IPS DF 6.9 (cell line): ENCODE data around the gene USH2A.

ENCODE experiments used
- DNase-seq: peaks from one replicate; pipeline ENCODE4 v3.0.0-alpha.2; 2013; ENCODE audit warnings: low read depth, low spot score
- H3K27ac ChIP-seq: one replicate; pipeline ENCODE4 v1.5.1; 2013; ENCODE audit warnings: low read length, control low read depth
- H3K27me3 ChIP-seq: 2 replicates; pipeline ENCODE4 v1.6.1; 2013; ENCODE audit warnings: mild to moderate bottlenecking, low read length; ENCODE audit not compliant: control insufficient read depth, insufficient read depth
- H3K36me3 ChIP-seq: 2 replicates; pipeline ENCODE4 v1.6.1; 2013; ENCODE audit warnings: low read length; ENCODE audit not compliant: control insufficient read depth, insufficient read depth
- H3K4me1 ChIP-seq: 2 replicates; pipeline ENCODE4 v1.6.1; 2013; ENCODE audit warnings: low read length; ENCODE audit not compliant: control insufficient read depth, insufficient read depth
- H3K4me3 ChIP-seq: 2 replicates; pipeline ENCODE4 v1.5.1; 2013; ENCODE audit warnings: mild to moderate bottlenecking, low read length
- H3K9me3 ChIP-seq: 2 replicates; pipeline ENCODE4 v1.6.1; 2013; ENCODE audit warnings: low read length, inconsistent platforms; ENCODE audit not compliant: control insufficient read depth, insufficient read depth
- WGBS: extraction: QIAGEN DNeasy Blood & Tissue Kit; methylation state at CpG from one replicate; pipeline ENCODE4 v1.1.7; 2013; ENCODE audit warnings: mixed read lengths, missing lambda C conversion rate; ENCODE audit not compliant: insufficient read length, insufficient coverage; 5-methylcytosine and 5-hydroxymethylcytosine counted together

USH2A gene

GRCh38 chr1:215889871-215890270 lies 533.4 kb downstream of the USH2A start:
- Histone ChIP-seq H3K4me3 (no peak overlapping the region), H3K27ac (no peak overlapping the region), H3K36me3 (no peaks in the 10 kb centered on the region), H3K4me1 (no peaks in the 10 kb centered on the region), H3K27me3 (no peaks in the 10 kb centered on the region), H3K9me3 (no peaks in the 10 kb centered on the region)
- no CpG with 5 or more reads among the region's 3 CpGs for WGBS
- no peak for DNase-seq

GRCh38 chr1:215888159-215888558 lies 535.1 kb downstream of the USH2A start:
- Histone ChIP-seq H3K9me3 (no peaks in the 10 kb centered on the region), H3K27ac (no peak overlapping the region), H3K4me3 (no peak overlapping the region), H3K36me3 (no peaks in the 10 kb centered on the region), H3K4me1 (no peaks in the 10 kb centered on the region), H3K27me3 (no peaks in the 10 kb centered on the region)
- no peak for DNase-seq
- no CpG with 5 or more reads among the region's 6 CpGs for WGBS

- Histone ChIP-seq H3K36me3 (no peaks in the 10 kb centered on the region), H3K27me3 (no peaks in the 10 kb centered on the region), H3K27ac (no peak overlapping the region), H3K4me3 (no peak overlapping the region), H3K9me3 (no peaks in the 10 kb centered on the region), H3K4me1 (no peaks in the 10 kb centered on the region)
- WGBS = no CpG with 5 or more reads among the region's 2 CpGs
- no peak for DNase-seq
Observed at GRCh38 chr1:215887627-215888026, 535.6 kb downstream of the USH2A start.

GRCh38 chr1:215883004-215883403 lies 540.2 kb downstream of the USH2A start:
- no peak for DNase-seq
- H3K27me3 ChIP-seq = no peaks in the 10 kb centered on the region
- no peaks in the 10 kb centered on the region for H3K9me3 ChIP-seq
- WGBS = no CpG with 5 or more reads among the region's 3 CpGs
- no peak overlapping the region for H3K4me3 ChIP-seq
- no peak overlapping the region for H3K27ac ChIP-seq
- H3K4me1 ChIP-seq = no peaks in the 10 kb centered on the region
- no peaks in the 10 kb centered on the region for H3K36me3 ChIP-seq

GRCh38 chr1:215878843-215879242 lies 544.4 kb downstream of the USH2A start:
- Histone ChIP-seq H3K4me1 (no peaks in the 10 kb centered on the region), H3K9me3 (no peaks in the 10 kb centered on the region), H3K4me3 (no peak overlapping the region), H3K27ac (no peak overlapping the region), H3K36me3 (no peaks in the 10 kb centered on the region; the same call in 1 of the 2 replicates), H3K27me3 (no peaks in the 10 kb centered on the region)
- no CpG with 5 or more reads among the region's 5 CpGs for WGBS
- no peak for DNase-seq

GRCh38 chr1:215878128-215878527 lies 545.1 kb downstream of the USH2A start:
- H3K36me3 ChIP-seq = no peaks in the 10 kb centered on the region; the same call in 1 of the 2 replicates
- H3K27ac ChIP-seq = no peak overlapping the region
- no peaks in the 10 kb centered on the region for H3K27me3 ChIP-seq
- no peaks in the 10 kb centered on the region for H3K9me3 ChIP-seq
- no peaks in the 10 kb centered on the region for H3K4me1 ChIP-seq
- no peak for DNase-seq
- 100% methylated on average over 1 of the region's 5 CpGs for WGBS
- H3K4me3 ChIP-seq = no peak overlapping the region

GRCh38 chr1:215877452-215877951 lies 545.7 kb downstream of the USH2A start:
- Histone ChIP-seq H3K36me3 (no peaks in the 10 kb centered on the region; the same call in 1 of the 2 replicates), H3K4me3 (no peak overlapping the region), H3K27me3 (no peaks in the 10 kb centered on the region), H3K9me3 (no peaks in the 10 kb centered on the region), H3K27ac (no peak overlapping the region), H3K4me1 (no peaks in the 10 kb centered on the region)
- no CpG with 5 or more reads among the region's 5 CpGs for WGBS
- DNase-seq = no peak

GRCh38 chr1:215875712-215876111 lies 547.5 kb downstream of the USH2A start:
- no peaks in the 10 kb centered on the region; the same call in 1 of the 2 replicates for H3K36me3 ChIP-seq
- no peaks in the 10 kb centered on the region for H3K9me3 ChIP-seq
- H3K4me3 ChIP-seq = no peak overlapping the region
- DNase-seq = no peak
- no peaks in the 10 kb centered on the region for H3K27me3 ChIP-seq
- H3K4me1 ChIP-seq = no peaks in the 10 kb centered on the region
- H3K27ac ChIP-seq = no peak overlapping the region
- WGBS = no CpG with 5 or more reads among the region's 1 CpG

GRCh38 chr1:215875236-215875635 lies 548.0 kb downstream of the USH2A start:
- Histone ChIP-seq H3K9me3 (no peaks in the 10 kb centered on the region), H3K36me3 (no peaks in the 10 kb centered on the region; the same call in 1 of the 2 replicates), H3K27ac (no peak overlapping the region), H3K27me3 (no peaks in the 10 kb centered on the region), H3K4me3 (no peak overlapping the region), H3K4me1 (no peaks in the 10 kb centered on the region)
- DNase-seq = no peak
- no CpG with 5 or more reads among the region's 3 CpGs for WGBS

- no CpG with 5 or more reads among the region's 3 CpGs for WGBS
- Histone ChIP-seq H3K9me3 (no peaks in the 10 kb centered on the region), H3K27me3 (no peaks in the 10 kb centered on the region)
Observed at GRCh38 chr1:215872658-215873057, 550.6 kb downstream of the USH2A start.

GRCh38 chr1:215868500-215868899 lies 554.7 kb downstream of the USH2A start:
- Histone ChIP-seq H3K27me3 (no peaks in the 10 kb centered on the region), H3K36me3 (no peaks in the 10 kb centered on the region), H3K27ac (no peak overlapping the region), H3K4me1 (no peaks in the 10 kb centered on the region), H3K9me3 (no peaks in the 10 kb centered on the region), H3K4me3 (no peak overlapping the region)
- no CpG with 5 or more reads among the region's 1 CpG for WGBS
- DNase-seq = no peak

More at GRCh38 chr1:215872658-215873057, 550.6 kb downstream of the USH2A start:
- no peak for DNase-seq
- Histone ChIP-seq H3K4me1 (no peaks in the 10 kb centered on the region), H3K36me3 (no peaks in the 10 kb centered on the region; the same call in 1 of the 2 replicates), H3K4me3 (no peak overlapping the region), H3K27ac (no peak overlapping the region)
